Fibroblast of villous mesenchyme (primary cell): Measurements from ENCODE around the gene TPCN2. TPM values are rescaled to one million over a fixed set of nuclear protein-coding genes. Genes with fewer than 3 reads are reported as not detected.

Source experiments
- DNase-seq: peaks from one replicate; pipeline ENCODE4 v3.0.0-alpha.2; 2010; ENCODE audit warnings: low read depth
- H3K4me3 ChIP-seq: 2 replicates; pipeline ENCODE4 v1.5.1; 2011; ENCODE audit warnings: low read depth, mild to moderate bottlenecking, low read length
- total RNA-seq: library from RNA; depleted of rRNA; stranded (reverse); fragments of >200 nt; gene quantifications from 2 replicates; pipeline ENCODE4 v1.2.3, GENCODE V29; 2012
- TF ChIP-seq, protein P1 (sequence below): IDR thresholded peaks from 2 replicates; pipeline ENCODE4 v1.5.1; 2012; ENCODE audit warnings: low read depth, mild to moderate bottlenecking, low read length; ENCODE audit not compliant: insufficient read depth

TPCN2 gene
- total RNA-seq, 1 donor, result 10.4 TPM

DNA sequence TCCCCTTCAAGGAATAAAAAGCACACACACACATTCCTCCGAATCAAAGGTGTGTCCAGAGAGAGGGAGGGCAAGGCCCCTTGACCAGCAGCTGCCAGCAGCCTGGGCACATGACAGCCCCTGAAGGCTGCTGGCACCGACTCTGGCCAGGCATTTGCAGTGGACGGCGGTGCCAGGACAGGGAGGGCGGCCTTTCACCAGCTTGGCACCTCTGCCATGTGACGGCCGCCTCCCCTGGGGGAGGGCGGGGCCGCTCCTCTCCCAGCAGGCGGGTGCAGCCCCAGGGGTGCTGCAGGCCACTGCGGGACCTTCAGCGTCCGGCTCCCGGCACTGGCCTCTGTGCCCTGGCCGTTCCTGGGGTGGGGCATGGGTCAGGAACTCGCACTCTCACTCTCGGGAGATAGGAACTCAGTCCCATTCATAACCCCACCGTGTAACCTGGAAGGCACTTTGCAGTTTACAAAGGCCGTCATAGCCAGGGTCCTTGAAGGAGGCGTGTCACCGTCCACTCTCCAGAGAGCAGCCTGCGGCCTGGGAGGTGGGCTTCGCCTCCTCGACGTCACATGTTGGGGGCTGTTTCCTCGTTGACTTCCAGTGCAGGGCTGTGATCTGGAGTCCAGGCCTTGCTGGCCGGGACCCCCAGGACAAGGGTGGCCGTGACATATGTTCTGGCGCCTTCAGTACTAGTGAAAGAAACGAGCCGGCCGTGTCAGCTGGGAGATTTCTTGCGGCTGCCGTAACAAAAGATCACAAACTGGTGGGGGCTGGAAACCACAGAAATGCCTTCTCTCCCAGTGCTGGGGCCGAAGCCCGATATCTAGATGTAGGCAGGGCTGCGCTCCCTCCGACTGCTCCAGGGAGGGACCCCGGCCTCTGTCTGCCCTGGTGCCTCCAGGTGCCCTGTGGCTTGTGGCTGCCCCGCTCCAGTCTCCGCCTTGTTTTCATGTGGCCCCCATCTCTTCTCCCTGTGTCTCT lies 67.1 kb downstream of the TPCN2 start:
- TF ChIP-seq, protein P1, sequence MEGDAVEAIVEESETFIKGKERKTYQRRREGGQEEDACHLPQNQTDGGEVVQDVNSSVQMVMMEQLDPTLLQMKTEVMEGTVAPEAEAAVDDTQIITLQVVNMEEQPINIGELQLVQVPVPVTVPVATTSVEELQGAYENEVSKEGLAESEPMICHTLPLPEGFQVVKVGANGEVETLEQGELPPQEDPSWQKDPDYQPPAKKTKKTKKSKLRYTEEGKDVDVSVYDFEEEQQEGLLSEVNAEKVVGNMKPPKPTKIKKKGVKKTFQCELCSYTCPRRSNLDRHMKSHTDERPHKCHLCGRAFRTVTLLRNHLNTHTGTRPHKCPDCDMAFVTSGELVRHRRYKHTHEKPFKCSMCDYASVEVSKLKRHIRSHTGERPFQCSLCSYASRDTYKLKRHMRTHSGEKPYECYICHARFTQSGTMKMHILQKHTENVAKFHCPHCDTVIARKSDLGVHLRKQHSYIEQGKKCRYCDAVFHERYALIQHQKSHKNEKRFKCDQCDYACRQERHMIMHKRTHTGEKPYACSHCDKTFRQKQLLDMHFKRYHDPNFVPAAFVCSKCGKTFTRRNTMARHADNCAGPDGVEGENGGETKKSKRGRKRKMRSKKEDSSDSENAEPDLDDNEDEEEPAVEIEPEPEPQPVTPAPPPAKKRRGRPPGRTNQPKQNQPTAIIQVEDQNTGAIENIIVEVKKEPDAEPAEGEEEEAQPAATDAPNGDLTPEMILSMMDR, result no peak
- DNase-seq, result no peak
- no peak overlapping the region for H3K4me3 ChIP-seq

DNA sequence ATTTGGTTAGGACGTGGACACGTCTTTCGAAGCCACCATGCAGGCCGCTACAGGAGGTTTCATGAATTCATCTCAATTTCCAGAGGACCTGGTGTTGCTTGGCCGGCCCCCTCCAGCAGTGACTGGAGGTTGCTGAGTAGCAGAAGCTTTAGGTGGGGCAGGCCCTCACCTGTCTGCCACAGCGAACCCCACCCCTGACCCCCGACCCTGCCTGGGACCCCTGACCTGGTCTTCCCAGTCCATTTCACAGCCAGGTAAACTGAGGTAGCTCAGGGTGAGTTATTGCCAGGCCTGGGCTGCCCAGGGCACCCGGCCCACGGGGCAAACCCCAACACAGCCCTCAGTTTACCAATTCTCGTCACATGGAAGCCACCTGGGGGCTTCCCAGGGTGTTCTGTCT lies 67.9 kb downstream of the TPCN2 start:
- TF ChIP-seq, protein P1, result no peak

DNA sequence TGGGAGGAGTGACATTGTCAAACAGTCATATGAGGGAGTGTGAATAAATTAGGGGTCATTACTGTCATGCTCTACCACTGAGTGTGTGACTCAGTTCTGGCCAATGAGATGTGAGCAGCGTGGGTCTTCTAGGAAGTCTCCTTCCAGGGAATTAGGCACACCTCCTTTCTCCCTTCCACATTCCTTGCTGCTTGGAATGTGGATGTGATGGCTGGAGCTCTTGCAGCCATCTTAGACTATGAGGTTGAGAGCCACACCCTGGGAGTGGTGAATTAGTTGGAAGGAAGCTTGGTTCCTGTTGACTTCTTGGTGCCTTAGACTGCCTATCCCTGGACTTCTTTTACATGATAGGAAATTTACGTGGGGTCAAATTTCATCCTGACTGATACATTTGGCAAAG lies 70.5 kb downstream of the TPCN2 start:
- TF ChIP-seq, protein P1, result no peak
- no peak for DNase-seq
- H3K4me3 ChIP-seq, result no peak overlapping the region

More for the DNA sequence above, 67.9 kb downstream of the TPCN2 start:
- no peak for DNase-seq
- no peak overlapping the region for H3K4me3 ChIP-seq

DNA sequence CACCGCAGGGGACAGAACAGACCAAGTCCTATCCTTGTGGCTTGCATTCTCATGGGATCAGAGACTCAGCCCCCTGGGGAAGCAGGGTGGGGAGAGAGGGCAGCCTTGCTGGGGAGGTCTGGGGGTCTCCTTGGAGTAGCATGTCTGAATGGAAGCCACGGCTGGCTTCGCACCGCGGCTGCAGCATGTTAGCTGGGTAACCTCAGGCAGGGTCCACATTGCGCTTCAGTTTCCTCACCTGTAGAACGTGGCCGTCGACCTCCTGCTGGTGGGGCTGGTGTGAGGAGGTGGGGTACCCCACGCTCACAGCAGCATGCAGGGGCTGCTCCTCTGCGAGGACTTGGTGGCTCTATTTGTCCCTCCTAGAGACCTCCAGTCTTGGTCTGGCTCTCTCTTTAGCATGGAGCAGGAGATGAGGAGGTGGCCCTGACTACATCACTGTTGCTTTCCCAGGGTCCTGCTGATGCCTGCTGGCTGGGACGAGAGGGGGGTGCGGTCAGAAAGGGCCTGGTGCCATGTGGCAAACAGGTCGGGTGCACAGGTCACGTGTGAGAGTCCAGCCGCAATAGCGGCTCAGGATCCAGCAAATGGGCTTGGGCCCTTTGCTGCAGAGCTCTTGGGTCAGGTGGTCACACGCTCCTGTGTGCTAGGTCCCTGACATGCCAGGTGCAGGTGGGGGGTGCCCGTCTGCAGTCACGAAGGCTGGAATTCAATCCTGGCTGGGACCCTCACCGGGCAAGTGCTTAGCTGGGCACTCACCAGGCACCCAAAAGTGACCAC lies 71.6 kb downstream of the TPCN2 start:
- no peak overlapping the region for H3K4me3 ChIP-seq
- no peak for DNase-seq
- TF ChIP-seq, protein P1, result no peak

DNA sequence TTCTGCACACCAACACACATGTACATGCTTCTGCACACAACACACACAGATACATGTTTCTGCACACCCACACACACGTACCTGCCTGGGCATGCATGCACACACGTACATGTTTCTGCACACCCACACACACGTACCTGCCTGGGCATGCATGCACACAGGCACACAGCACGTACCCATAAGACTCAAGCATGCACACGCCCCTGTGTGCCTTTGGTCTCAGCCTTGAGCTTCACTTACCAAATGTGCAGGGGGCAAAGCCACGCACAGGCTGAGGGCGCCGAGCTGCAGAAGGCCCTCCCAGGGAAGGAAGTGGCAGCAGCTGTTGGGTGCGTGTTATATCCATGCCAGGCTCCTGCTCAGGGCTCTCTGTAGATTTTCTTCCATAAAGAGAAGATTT lies 72.3 kb downstream of the TPCN2 start:
- H3K4me3 ChIP-seq, result no peak overlapping the region
- no peak for DNase-seq

DNA sequence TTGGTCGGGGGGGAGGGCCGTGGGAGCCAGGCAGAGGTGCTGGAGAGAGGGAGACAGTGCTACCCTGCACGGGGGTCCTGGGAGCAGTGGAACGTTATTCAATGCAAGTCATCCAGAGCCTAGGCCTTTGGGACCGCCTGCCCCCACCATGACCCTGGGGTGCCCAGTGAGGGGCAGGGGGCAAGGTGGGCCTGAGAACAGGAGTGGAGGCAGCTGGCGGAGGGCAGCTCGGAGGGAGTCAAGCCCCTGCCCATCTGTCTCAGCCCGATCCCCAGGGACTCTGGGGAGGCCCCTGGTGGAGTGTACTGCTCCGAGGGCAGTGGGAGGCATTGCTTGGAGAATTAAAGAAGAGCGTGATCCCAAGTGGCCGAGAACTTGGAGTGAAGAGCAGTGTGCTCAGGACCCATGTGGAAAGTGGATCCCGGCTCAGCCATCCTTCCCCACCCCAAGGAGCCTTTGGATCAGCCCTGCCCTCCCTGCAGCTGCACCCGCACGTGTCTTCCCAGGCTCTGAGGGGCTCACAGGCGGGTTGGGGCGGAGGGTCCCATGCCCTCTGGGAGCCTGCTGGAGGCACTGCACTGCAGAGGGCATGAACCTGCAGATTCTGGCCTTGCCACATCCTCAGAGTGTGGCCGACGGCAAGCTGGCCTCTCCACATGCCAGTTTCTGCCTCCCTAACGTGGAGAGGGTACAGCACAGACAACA lies 73.0 kb downstream of the TPCN2 start:
- DNase-seq, result no peak
- TF ChIP-seq, protein P1, result no peak

More for the DNA sequence above, 72.3 kb downstream of the TPCN2 start:
- TF ChIP-seq, protein P1, result no peak

More for the DNA sequence above, 73.0 kb downstream of the TPCN2 start:
- no peak overlapping the region for H3K4me3 ChIP-seq
